Embryonic facial prominence (tissue), 1 donor: ENCODE results near the gene ADISSP.
A peak's percentile ranks its signal among the peaks of the same experiment; 100 is the strongest.

ENCODE experiments used
- DNase-seq: peaks from one replicate; pipeline ENCODE4 v3.0.0-alpha.2; 2016; ENCODE audit errors: extremely low spot score

Gene ADISSP

GRCh38 chr20:3767427-3768341, at the start of gene ADISSP:
ADISSP (minus strand) TSS chr20:3767753; CDS start chr20:3760100, 7,653 bp downstream.
- peak; percentile 93 for DNase-seq

- no peak for DNase-seq
Measured at GRCh38 chr20:3815703-3816315, 48.3 kb upstream of the ADISSP start.

GRCh38 chr20:3814928-3815495, 47.5 kb upstream of the ADISSP start:
- no peak for DNase-seq

GRCh38 chr20:3813848-3814581, 46.5 kb upstream of the ADISSP start:
- DNase-seq, result no peak

- DNase-seq, result no peak
Measured at GRCh38 chr20:3812975-3813847, 45.7 kb upstream of the ADISSP start.

- no peak for DNase-seq
Measured at GRCh38 chr20:3812259-3812681, 44.7 kb upstream of the ADISSP start.

GRCh38 chr20:3811467-3812258, 44.1 kb upstream of the ADISSP start:
- peak; percentile 91 for DNase-seq

- no peak for DNase-seq
Measured at GRCh38 chr20:3808544-3808943, 41.0 kb upstream of the ADISSP start.

- no peak for DNase-seq
Measured at GRCh38 chr20:3804781-3805180, 37.2 kb upstream of the ADISSP start.

- DNase-seq, result no peak
Measured at GRCh38 chr20:3804254-3804751, 36.8 kb upstream of the ADISSP start.

- DNase-seq, result no peak
Measured at GRCh38 chr20:3803854-3804253, 36.3 kb upstream of the ADISSP start.

GRCh38 chr20:3803289-3803688, 35.7 kb upstream of the ADISSP start:
- no peak for DNase-seq

GRCh38 chr20:3802524-3803239, 35.1 kb upstream of the ADISSP start:
- DNase-seq, result no peak

GRCh38 chr20:3801846-3802245, 34.3 kb upstream of the ADISSP start:
- DNase-seq, result no peak

- no peak for DNase-seq
Measured at GRCh38 chr20:3801299-3801698, 33.7 kb upstream of the ADISSP start.

GRCh38 chr20:3800878-3801260, 33.3 kb upstream of the ADISSP start:
- DNase-seq, result no peak

GRCh38 chr20:3800256-3800877, 32.8 kb upstream of the ADISSP start:
- DNase-seq, result no peak

GRCh38 chr20:3798908-3799248, 31.3 kb upstream of the ADISSP start:
- DNase-seq, result no peak

- DNase-seq, result no peak
Measured at GRCh38 chr20:3798373-3798768, 30.8 kb upstream of the ADISSP start.
